ENCODE measurements around the gene GSTO2.

- TF ChIP-seq, protein P1, sequence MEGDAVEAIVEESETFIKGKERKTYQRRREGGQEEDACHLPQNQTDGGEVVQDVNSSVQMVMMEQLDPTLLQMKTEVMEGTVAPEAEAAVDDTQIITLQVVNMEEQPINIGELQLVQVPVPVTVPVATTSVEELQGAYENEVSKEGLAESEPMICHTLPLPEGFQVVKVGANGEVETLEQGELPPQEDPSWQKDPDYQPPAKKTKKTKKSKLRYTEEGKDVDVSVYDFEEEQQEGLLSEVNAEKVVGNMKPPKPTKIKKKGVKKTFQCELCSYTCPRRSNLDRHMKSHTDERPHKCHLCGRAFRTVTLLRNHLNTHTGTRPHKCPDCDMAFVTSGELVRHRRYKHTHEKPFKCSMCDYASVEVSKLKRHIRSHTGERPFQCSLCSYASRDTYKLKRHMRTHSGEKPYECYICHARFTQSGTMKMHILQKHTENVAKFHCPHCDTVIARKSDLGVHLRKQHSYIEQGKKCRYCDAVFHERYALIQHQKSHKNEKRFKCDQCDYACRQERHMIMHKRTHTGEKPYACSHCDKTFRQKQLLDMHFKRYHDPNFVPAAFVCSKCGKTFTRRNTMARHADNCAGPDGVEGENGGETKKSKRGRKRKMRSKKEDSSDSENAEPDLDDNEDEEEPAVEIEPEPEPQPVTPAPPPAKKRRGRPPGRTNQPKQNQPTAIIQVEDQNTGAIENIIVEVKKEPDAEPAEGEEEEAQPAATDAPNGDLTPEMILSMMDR (IDR thresholded peaks at IDR 0.05), result no peak
- no peak for TF ChIP-seq EP300 (IDR thresholded peaks at IDR 0.05)
These were observed 12.7 kb downstream of the GSTO2 start for GRCh38 chr10:104281694-104282093.
